ENCODE results near the gene THOC3.
"Not testable (repeated sequence)": the region's sequence is repeated elsewhere in the genome, so short reads cannot be mapped to it uniquely, and the experiment has no call there.

THOC3 gene

GRCh38 chr5:175997495-175997894 is 29.4 kb upstream of the THOC3 start:
- no CpG with 5 or more reads among the region's 4 CpGs for WGBS
- not testable (repeated sequence) for H3K36me3 ChIP-seq (ENCODE audit: control insufficient read depth in 1 of 2, insufficient read depth in 2 of 2, low read depth in 1 of 2, low read length in 2 of 2); H4K8ac ChIP-seq (ENCODE audit: low read length); H3K23ac ChIP-seq (ENCODE audit: low read length in 2 of 2); H3K4me1 ChIP-seq (ENCODE audit: control insufficient read depth, insufficient read depth, low read depth, low read length); H3K14ac ChIP-seq (ENCODE audit: low read length in 2 of 2); DNase-seq; H3K4ac ChIP-seq (ENCODE audit: low read depth in 1 of 2, low read length in 2 of 2); H2BK5ac ChIP-seq (ENCODE audit: low read depth, low read length, poor library complexity, severe bottlenecking); H3K79me1 ChIP-seq (replicated peaks; ENCODE audit: low read length, poor library complexity, severe bottlenecking); H2BK15ac ChIP-seq (ENCODE audit: low read depth, poor library complexity, severe bottlenecking); H3K27ac ChIP-seq (ENCODE audit: low read length, poor library complexity, severe bottlenecking); H3K18ac ChIP-seq (ENCODE audit: low read depth in 1 of 2, low read length in 2 of 2); H2AK5ac ChIP-seq (ENCODE audit: low read length, severe bottlenecking); H3K4me2 ChIP-seq (ENCODE audit: low read length, poor library complexity, severe bottlenecking); H3K27me3 ChIP-seq (ENCODE audit: control insufficient read depth in 1 of 2, insufficient read depth in 1 of 2, low read length in 2 of 2); H2AFZ ChIP-seq (ENCODE audit: low read depth, low read length); H3K9me3 ChIP-seq (ENCODE audit: control insufficient read depth, low read length); H4K91ac ChIP-seq (ENCODE audit: low read length); H2BK120ac ChIP-seq (ENCODE audit: low read depth, low read length); H2BK12ac ChIP-seq (ENCODE audit: low read length in 2 of 2); H3K4me3 ChIP-seq (ENCODE audit: insufficient read depth in 1 of 2, low read depth in 1 of 2, low read length in 2 of 2); H3K9ac ChIP-seq (ENCODE audit: low read length)

- H4K8ac ChIP-seq (ENCODE audit: low read length); H3K9ac ChIP-seq (ENCODE audit: low read length); H3K36me3 ChIP-seq (ENCODE audit: control insufficient read depth in 1 of 2, insufficient read depth in 2 of 2, low read depth in 1 of 2, low read length in 2 of 2); H3K4ac ChIP-seq (ENCODE audit: low read depth in 1 of 2, low read length in 2 of 2); H3K79me1 ChIP-seq (replicated peaks; ENCODE audit: low read length, poor library complexity, severe bottlenecking); H2BK12ac ChIP-seq (ENCODE audit: low read length in 2 of 2); H3K9me3 ChIP-seq (ENCODE audit: control insufficient read depth, low read length); DNase-seq; H3K4me1 ChIP-seq (ENCODE audit: control insufficient read depth, insufficient read depth, low read depth, low read length); H3K4me3 ChIP-seq (ENCODE audit: insufficient read depth in 1 of 2, low read depth in 1 of 2, low read length in 2 of 2); H3K18ac ChIP-seq (ENCODE audit: low read depth in 1 of 2, low read length in 2 of 2); H2BK5ac ChIP-seq (ENCODE audit: low read depth, low read length, poor library complexity, severe bottlenecking); H3K27ac ChIP-seq (ENCODE audit: low read length, poor library complexity, severe bottlenecking); H2BK120ac ChIP-seq (ENCODE audit: low read depth, low read length); H2BK15ac ChIP-seq (ENCODE audit: low read depth, poor library complexity, severe bottlenecking); H2AK5ac ChIP-seq (ENCODE audit: low read length, severe bottlenecking); H3K4me2 ChIP-seq (ENCODE audit: low read length, poor library complexity, severe bottlenecking); H3K27me3 ChIP-seq (ENCODE audit: control insufficient read depth in 1 of 2, insufficient read depth in 1 of 2, low read length in 2 of 2); H2AFZ ChIP-seq (ENCODE audit: low read depth, low read length); H3K14ac ChIP-seq (ENCODE audit: low read length in 2 of 2); H3K23ac ChIP-seq (ENCODE audit: low read length in 2 of 2); H4K91ac ChIP-seq (ENCODE audit: low read length): not testable (repeated sequence)
- WGBS = no CpG with 5 or more reads among the region's 6 CpGs
These were observed 28.7 kb upstream of the THOC3 start for GRCh38 chr5:175996791-175997190.

- H3K79me1 ChIP-seq (replicated peaks; ENCODE audit: low read length, poor library complexity, severe bottlenecking); H3K18ac ChIP-seq (ENCODE audit: low read depth in 1 of 2, low read length in 2 of 2); H3K14ac ChIP-seq (ENCODE audit: low read length in 2 of 2); H4K8ac ChIP-seq (ENCODE audit: low read length); H3K9me3 ChIP-seq (ENCODE audit: control insufficient read depth, low read length); H3K4me1 ChIP-seq (ENCODE audit: control insufficient read depth, insufficient read depth, low read depth, low read length); H3K23ac ChIP-seq (ENCODE audit: low read length in 2 of 2); H2AFZ ChIP-seq (ENCODE audit: low read depth, low read length); H2AK5ac ChIP-seq (ENCODE audit: low read length, severe bottlenecking); H2BK15ac ChIP-seq (ENCODE audit: low read depth, poor library complexity, severe bottlenecking); H4K91ac ChIP-seq (ENCODE audit: low read length); H3K4me3 ChIP-seq (ENCODE audit: insufficient read depth in 1 of 2, low read depth in 1 of 2, low read length in 2 of 2); H3K27ac ChIP-seq (ENCODE audit: low read length, poor library complexity, severe bottlenecking); H3K27me3 ChIP-seq (ENCODE audit: control insufficient read depth in 1 of 2, insufficient read depth in 1 of 2, low read length in 2 of 2); DNase-seq; H2BK120ac ChIP-seq (ENCODE audit: low read depth, low read length); H3K4me2 ChIP-seq (ENCODE audit: low read length, poor library complexity, severe bottlenecking); H3K36me3 ChIP-seq (ENCODE audit: control insufficient read depth in 1 of 2, insufficient read depth in 2 of 2, low read depth in 1 of 2, low read length in 2 of 2); H3K4ac ChIP-seq (ENCODE audit: low read depth in 1 of 2, low read length in 2 of 2); H2BK5ac ChIP-seq (ENCODE audit: low read depth, low read length, poor library complexity, severe bottlenecking); H2BK12ac ChIP-seq (ENCODE audit: low read length in 2 of 2); H3K9ac ChIP-seq (ENCODE audit: low read length): not testable (repeated sequence)
- no CpG with 5 or more reads among the region's 6 CpGs for WGBS
These were observed 27.4 kb upstream of the THOC3 start for GRCh38 chr5:175995506-175995905.

- not testable (repeated sequence) for H3K4ac ChIP-seq (ENCODE audit: low read depth in 1 of 2, low read length in 2 of 2)
These were observed 11.4 kb upstream of the THOC3 start for GRCh38 chr5:175979371-175979995.

More at GRCh38 chr5:175979371-175979995, 11.4 kb upstream of the THOC3 start:
- not testable (repeated sequence) for H3K18ac ChIP-seq (ENCODE audit: low read depth in 1 of 2, low read length in 2 of 2); H3K9me3 ChIP-seq (ENCODE audit: control insufficient read depth, low read length); H2BK12ac ChIP-seq (ENCODE audit: low read length in 2 of 2); H3K4me3 ChIP-seq (ENCODE audit: insufficient read depth in 1 of 2, low read depth in 1 of 2, low read length in 2 of 2); H2BK15ac ChIP-seq (ENCODE audit: low read depth, poor library complexity, severe bottlenecking); DNase-seq; H4K8ac ChIP-seq (ENCODE audit: low read length); H2BK120ac ChIP-seq (ENCODE audit: low read depth, low read length); H3K4me1 ChIP-seq (ENCODE audit: control insufficient read depth, insufficient read depth, low read depth, low read length); H2AFZ ChIP-seq (ENCODE audit: low read depth, low read length); H3K27me3 ChIP-seq (ENCODE audit: control insufficient read depth in 1 of 2, insufficient read depth in 1 of 2, low read length in 2 of 2); H3K4me2 ChIP-seq (ENCODE audit: low read length, poor library complexity, severe bottlenecking); H2AK5ac ChIP-seq (ENCODE audit: low read length, severe bottlenecking); H3K23ac ChIP-seq (ENCODE audit: low read length in 2 of 2); H3K79me1 ChIP-seq (replicated peaks; ENCODE audit: low read length, poor library complexity, severe bottlenecking); H3K36me3 ChIP-seq (ENCODE audit: control insufficient read depth in 1 of 2, insufficient read depth in 2 of 2, low read depth in 1 of 2, low read length in 2 of 2); H2BK5ac ChIP-seq (ENCODE audit: low read depth, low read length, poor library complexity, severe bottlenecking); H4K91ac ChIP-seq (ENCODE audit: low read length); H3K27ac ChIP-seq (ENCODE audit: low read length, poor library complexity, severe bottlenecking); H3K9ac ChIP-seq (ENCODE audit: low read length); H3K14ac ChIP-seq (ENCODE audit: low read length in 2 of 2)
- WGBS = no CpG with 5 or more reads among the region's 17 CpGs
